HEK293T (cell line): ENCODE data around the gene ZNF667.

Experiments
- ARNT ChIP-seq: fragments of 450-650 bp; IDR thresholded peaks from 2 replicates; pipeline ENCODE4 v1.6.1; 2017; ENCODE audit warnings: mild to moderate bottlenecking
- BHLHE40 ChIP-seq: fragments of 450-650 bp; IDR thresholded peaks from 2 replicates; pipeline ENCODE4 v1.6.1; 2016; ENCODE audit warnings: mild to moderate bottlenecking, moderate library complexity, borderline replicate concordance
- CTBP1 ChIP-seq: fragments of 450-650 bp; IDR thresholded peaks from 2 replicates; pipeline ENCODE4 v1.6.1; 2016; ENCODE audit warnings: borderline replicate concordance
- ELF4 ChIP-seq: fragments of 450-650 bp; IDR thresholded peaks from 2 replicates; pipeline ENCODE4 v1.6.1; 2017; ENCODE audit warnings: antibody characterized with exemption
- FOXA1 ChIP-seq: fragments of 450-650 bp; IDR thresholded peaks from 2 replicates; pipeline ENCODE4 v1.6.1; 2016; ENCODE audit warnings: mild to moderate bottlenecking
- FOXK2 ChIP-seq: fragments of 450-650 bp; IDR thresholded peaks from 2 replicates; pipeline ENCODE4 v1.6.1; 2016; ENCODE audit warnings: mild to moderate bottlenecking
- HDGF ChIP-seq: fragments of 450-650 bp; IDR thresholded peaks from 2 replicates; pipeline ENCODE4 v1.6.1; 2017; ENCODE audit warnings: antibody characterized with exemption, borderline replicate concordance
- L3MBTL2 ChIP-seq: fragments of 450-650 bp; conservative IDR thresholded peaks from 2 replicates; pipeline ENCODE4 v1.6.1; 2016; ENCODE audit warnings: mild to moderate bottlenecking
- SP1 ChIP-seq: fragments of 450-650 bp; IDR thresholded peaks from 2 replicates; pipeline ENCODE4 v1.6.1; 2017
- TARDBP ChIP-seq: fragments of 450-650 bp; IDR thresholded peaks from 2 replicates; pipeline ENCODE4 v1.6.1; 2016
- TF ChIP-seq, protein P1 (sequence below): fragments of 450-650 bp; IDR thresholded peaks from 2 replicates; pipeline ENCODE4 v1.6.1; 2016

- TF ChIP-seq BHLHE40: no peak
- no peak for TF ChIP-seq FOXA1
- no peak for TF ChIP-seq ELF4
- no peak for TF ChIP-seq CTBP1
- TF ChIP-seq SP1: no peak
- no peak; the same call in none of the 2 replicates for TF ChIP-seq L3MBTL2
- TF ChIP-seq HDGF: no peak
- TF ChIP-seq TARDBP: no peak
- no peak for TF ChIP-seq ARNT
- no peak for TF ChIP-seq FOXK2
- TF ChIP-seq, protein P1, sequence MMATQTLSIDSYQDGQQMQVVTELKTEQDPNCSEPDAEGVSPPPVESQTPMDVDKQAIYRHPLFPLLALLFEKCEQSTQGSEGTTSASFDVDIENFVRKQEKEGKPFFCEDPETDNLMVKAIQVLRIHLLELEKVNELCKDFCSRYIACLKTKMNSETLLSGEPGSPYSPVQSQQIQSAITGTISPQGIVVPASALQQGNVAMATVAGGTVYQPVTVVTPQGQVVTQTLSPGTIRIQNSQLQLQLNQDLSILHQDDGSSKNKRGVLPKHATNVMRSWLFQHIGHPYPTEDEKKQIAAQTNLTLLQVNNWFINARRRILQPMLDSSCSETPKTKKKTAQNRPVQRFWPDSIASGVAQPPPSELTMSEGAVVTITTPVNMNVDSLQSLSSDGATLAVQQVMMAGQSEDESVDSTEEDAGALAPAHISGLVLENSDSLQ: no peak
Observed at GRCh38 chr19:56404705-56405056, 72.5 kb downstream of the ZNF667 start.
